Putamen (tissue), 1 donor: ENCODE results near the gene KCNH4.

Source experiments
- DNase-seq: peaks from one replicate; pipeline ENCODE4 v3.0.0-alpha.2; 2016; ENCODE audit warnings: low spot score

KCNH4 gene

DNA sequence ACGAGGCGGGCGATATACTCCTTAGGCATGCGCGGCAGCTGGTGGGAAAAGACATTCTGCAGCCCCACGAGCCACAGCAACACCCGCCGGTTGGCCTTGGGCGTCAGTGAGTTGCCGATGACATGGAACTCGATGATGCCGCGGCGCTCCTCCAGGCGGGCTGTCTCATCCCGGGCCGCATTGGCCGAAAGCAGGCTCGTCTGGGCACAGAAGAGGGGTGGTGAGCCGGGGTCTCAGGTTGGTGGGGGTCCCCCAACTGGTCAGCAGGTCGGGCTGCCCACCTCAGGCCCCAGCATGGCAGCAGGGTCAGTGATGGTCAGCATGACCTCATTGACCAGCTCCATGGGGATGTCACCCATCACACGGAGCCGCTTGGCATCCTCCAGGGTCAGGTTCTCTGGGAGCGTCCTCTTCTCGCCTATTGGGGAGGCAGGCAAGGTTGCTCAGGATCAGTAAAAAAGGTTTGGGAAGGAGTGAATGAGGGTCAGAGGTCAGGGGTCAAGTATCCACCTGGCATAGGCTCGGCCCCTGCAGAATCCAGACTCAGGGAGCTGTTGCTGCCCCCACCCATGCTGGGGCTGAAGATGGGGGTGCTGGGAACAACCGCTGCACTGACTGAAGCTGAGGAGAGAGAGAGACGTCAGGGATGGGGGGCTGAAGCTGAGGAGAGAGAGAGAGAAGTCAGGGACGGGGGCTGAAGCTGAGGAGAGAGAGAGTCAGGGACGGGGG is 63.4 kb downstream of the KCNH4 start:
- DNase-seq = no peak

DNA sequence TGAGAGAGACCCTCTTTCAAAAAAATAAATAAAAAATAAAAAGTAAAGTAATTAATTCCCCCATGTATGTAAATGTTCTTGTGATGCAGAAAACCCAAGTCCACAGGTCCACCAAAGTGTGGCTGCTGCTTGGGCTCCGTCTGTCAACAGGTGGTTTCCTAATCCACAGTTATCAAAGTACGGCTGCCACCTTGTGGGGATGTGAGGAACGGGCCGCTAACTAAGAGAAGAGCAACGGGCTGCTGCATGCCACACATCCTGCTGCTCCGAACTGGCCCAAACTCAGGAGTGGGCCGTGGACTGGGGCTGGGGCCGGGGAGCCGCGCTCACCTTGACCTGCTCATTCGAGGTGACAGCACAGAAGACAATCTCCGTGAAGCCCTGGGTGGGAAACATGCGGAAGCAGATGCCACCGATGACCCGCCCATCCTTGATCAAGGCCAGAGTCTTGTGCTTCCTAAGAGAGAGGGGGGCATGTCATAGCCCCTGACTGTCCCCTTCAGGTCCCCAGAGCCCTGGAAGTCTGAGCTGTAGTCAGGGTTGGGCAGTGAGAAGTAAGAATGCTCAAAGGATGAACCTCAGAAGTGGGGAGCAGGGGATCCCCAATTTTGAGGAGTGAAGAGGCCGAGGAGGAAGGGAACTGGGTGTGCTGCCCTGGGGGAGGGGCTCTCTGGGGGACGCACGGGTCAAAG is 64.1 kb downstream of the KCNH4 start:
- DNase-seq = peak; percentile 71

DNA sequence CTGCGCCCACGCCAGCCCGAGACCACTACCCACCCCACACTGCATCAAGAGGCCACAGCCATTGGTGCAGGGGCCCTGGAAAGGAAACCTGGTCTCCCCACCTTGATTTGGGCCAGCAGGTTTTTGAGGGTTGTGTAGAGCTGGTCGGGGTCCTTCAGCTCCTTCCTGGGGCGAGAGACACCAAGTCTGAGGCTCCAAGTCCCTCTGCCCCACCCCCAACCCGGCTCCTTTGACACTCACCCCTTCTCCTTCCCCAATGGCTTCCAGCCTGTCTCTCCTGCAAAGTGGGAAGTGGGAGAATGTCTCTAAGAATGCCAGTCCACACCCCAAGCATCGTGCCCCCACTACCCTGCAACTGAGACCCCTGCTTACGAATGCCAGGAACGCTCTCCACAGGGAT is 66.8 kb downstream of the KCNH4 start:
- no peak for DNase-seq

DNA sequence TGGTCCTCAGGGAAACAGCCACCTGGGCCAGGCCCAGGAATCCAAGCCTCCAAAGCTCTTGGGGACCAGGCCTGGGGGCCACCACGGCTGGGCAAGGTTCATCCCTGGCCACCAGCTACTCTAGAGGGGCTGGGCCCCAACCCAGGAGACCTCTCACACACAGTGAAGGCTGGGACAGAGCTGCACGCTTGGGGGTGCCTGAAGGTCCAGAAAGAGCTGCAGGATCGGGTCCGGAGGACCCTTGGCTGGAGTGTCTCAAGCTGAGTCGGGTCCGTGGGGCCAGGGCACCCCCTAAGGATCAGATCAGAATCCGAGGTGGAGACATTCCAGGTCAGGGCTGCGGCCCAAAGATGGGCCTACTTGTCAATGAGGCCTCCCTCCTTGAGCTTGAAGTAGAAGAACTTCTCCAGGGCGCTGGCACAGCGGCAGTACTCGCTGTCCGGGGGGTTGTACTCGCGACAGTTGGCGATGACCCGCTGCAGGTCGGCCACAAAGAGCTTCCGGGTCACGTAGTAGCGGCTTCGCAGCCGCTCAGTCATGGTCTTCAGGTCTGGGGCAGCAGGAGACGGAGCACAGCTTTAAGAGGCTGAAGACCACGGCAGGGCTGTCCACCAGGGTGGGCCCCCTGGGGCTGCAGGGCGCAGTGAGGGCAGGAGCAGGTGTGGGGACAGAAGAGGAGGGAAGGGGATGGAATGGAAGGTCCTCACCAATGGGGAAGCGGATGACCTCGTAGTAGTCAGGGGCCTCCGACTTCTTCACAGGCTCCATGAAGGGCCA is 67.5 kb downstream of the KCNH4 start:
- no peak for DNase-seq

DNA sequence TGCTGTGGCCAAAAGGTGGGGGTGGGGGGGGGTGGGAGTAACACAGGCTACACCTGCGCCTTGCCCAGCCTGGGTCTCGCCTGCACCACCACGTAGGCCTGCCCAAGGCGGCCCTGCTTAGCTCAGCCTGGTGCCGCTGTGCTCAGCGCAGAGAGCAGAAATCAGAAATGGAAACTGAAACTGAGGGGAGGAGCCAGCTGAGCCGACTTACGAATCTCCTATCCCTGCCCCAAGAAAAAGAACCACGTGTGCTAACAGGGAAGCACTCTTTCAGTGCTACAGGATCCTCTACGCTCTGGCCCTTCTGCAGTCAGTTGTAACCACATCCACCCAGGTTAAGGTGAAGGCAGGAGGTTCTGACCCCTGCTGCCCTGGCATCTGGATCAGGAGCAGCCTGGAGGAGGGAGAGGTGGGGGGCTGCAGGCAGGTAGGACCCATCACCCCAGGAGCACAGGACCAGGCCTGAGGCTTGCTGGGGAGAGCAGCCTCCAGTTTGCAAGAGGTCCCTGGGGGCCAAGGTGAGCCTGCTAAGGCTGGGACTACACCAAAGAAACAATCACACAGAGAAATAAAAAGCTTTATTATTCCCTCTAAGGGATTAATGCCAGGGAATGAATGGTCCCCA is 68.3 kb downstream of the KCNH4 start, which contains the start of gene DHX58:
Gene DHX58 (minus strand): TSS at position 163 of the 625 bp plus-strand sequence. CDS start 822 bp downstream, outside the sequence.
- DNase-seq = peak; percentile 80

DNA sequence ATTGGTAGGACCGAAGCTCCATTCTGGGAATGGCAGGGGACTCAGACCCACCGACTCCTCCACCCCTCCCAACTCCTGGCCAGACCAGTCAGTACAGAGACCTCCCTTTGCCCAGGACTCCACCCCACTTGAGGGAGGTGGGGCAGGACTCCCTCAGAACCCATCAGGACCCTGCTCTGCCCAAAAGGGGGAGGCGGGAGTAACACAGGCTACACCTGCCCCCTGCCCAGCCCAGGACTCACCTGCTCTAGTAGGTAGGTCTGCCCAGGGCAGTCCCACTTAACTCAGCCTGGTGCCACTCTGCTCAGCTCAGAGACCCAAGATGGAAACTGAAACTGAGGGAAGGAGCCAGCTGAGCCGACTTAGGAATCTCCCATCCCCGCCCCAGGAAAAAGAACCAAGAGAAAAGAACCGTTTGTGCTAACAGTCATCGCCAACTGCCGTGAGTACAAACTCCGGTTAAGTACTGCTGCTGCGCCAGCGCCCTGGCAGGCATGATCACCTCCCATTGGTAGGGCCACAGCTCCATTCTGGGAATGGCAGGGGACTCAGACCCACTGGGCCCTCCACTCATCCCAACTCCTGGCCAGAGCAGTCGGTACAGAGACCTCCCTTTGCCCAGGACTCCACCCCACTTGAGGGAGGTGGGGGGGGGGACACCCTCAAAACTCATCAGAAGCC is 68.9 kb downstream of the KCNH4 start:
- DNase-seq = peak; percentile 17

DNA sequence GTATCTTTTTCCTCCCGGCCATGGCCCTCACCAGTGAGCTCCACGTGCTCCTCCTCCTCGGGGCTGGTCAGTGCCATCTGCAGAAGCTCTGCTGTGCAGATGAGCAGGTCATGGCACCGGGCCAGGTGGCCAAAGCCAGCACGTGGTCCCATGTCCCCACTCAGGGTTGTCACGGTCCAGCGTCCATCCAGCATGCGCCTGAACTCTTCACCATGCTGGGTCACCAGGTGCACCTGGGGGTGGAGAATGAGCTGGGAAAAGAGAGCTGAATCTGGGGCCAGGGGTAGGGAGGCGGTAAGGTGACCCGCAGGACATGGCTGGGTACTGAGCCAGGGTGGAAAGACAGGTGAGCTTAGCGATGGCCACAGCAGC is 69.7 kb downstream of the KCNH4 start:
- no peak for DNase-seq

DNA sequence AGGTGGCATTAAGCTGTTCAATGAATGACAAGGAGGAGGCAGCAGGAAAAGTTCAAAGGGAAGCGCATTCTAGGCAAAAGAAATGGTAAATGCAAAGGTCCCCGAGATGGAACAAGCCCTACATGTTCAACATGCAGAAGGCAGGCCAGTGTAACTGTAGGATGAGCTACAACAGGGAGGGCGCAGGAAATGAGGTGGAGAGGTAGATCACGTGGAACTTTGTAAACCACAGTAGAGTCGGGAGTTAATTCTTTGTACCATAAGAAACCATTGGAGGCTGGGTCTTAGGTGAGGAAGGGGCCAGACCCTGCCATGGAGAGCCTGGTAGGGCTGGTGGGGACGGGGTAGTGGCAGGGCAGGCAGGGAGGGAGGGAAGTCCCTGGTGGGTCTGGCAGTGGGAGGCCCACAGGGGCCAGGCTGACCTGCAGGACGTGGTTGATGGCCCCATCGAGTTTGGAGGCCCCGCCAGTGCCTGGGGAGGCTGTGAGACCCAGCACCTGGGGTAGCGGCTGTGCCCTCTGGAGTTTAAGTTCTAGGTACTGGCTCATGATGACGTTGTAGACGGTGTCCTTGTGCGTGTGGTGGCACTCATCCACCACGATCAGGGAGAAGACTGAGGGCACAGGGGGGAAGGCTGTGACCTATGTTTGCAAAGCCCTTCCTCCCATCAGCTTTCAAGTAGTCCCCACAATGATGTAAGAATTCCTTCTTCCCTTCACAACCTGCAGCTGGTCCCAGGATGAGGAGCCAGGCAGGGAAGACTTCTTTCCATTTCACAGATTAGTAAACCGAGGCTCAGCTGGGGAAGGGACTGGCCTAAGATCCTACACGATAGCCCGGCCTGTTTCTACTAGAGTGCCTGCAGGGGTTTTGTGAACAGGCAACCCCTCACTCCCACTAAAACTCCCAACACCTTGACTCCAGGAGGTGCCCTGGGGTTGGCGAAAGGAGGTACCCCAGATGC is 70.4 kb downstream of the KCNH4 start:
- DNase-seq = no peak

DNA sequence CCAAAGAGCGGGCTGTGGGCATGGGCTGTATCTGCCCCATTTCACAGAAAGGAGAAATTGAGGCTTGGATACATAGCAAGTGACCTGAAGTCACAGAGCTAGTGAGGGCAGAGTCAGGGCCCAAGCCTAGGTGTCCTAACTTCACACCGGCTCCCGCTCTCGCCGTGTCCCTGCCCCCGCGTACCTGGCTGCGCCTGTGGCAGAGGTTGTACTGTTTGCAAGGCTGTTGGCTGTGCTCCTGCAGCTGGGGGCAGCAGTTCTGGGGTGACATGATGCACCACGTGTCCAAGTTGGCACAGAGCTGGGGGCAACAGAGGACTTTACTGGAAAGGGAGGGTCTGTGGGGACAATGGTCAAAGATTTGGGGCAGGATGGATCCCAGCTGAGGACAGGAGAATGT is 71.9 kb downstream of the KCNH4 start:
- DNase-seq = no peak

DNA sequence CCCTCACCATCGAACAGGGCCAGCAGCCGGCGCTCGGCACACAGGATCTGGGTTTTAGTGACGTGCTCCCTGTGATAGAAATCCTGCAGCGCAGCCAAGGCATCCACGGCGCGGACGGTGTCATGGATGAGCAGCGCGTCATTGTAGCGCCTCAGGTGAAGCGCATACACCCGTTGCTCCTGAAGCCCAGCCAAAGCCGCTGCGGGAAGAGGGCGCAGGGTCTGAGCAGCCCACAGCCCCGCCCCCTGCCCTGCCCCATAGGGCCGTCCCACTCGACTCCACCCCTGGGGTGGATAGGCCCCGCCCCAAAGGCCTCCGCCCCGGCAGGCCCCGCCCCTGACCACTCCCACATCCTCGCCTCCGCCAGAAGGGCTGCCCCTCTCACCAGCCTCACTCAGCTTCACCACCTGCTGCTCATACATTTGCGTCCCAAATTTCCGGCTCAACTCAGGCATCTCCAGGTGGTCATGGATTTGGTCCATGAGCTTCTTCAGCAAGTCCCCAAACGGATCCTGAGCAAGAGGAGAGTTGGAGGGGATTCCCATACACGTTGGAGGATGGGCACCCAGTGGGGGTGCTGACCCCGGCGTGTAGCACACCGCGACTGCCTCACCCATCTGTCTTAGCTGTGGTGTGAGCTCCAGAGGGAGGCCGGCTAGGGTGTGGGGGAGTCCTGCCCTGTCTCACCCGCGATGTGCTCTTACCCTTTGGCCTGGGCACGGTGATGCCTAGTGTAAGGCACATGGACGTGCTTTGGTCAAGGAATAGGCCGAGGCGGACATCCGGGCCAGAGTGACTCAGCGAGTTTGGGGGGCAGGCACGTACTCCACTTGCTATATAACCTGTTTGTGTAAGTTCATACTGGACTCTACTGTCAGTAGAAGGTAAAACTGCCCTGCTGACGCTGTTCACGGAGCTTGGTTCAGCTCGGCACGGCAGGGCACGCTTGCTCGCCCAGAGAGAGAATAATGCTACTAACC is 73.1 kb downstream of the KCNH4 start:
- peak; percentile 66 for DNase-seq

DNA sequence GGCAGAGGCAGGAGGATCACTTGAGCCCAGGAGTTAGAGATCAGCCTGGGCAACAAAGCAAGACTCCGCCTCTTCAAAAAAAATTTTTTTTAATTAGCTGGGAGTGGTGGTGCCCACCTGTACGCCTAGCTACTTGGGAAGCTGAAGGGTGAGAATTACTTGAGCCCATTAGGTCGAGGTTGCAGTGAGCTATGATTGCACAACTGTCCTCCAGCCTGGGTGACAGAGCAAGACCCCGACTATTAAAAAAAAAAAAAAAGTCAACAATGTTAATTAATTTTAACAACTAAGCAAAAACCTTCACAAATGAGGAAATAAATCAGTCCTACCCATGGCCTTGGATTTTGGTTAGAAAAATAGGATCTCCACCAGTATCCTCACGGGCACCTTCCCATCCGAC is 73.8 kb downstream of the KCNH4 start:
- DNase-seq = no peak
